Stimulated activated naive CD8-positive, alpha-beta T cell treated with anti-CD3 and anti-CD28 coated beads, Interleukin-15, amount 100 ng/mL, for 72 hours (primary cell): ENCODE data around the gene FANCC.

Source experiments
- ATAC-seq: fragments of 150-1000 bp; cut with Tn5 transposase; 2 replicates; pipeline ENCODE4 v1.10.0; 2021; ENCODE audit warnings: mild to moderate bottlenecking, moderate library complexity
- DNase-seq, 2 donors: peaks; one replicate each; pipeline ENCODE4 v3.0.0; 2021 to 2022
- H3K27ac Mint-ChIP-seq, 2 donors: one replicate each; pipeline ENCODE4 v1.8.0; 2022; ENCODE audit warnings: mild to moderate bottlenecking in 2 of 2, mixed read lengths in 2 of 2, moderate library complexity in 2 of 2
- H3K27me3 Mint-ChIP-seq: one replicate; pipeline ENCODE4 v1.8.0; 2022; ENCODE audit warnings: mixed read lengths
- H3K4me1 Mint-ChIP-seq: one replicate; pipeline ENCODE4 v1.8.0; 2022; ENCODE audit warnings: mild to moderate bottlenecking, mixed read lengths
- H3K4me3 Mint-ChIP-seq, 2 donors: one replicate each; pipeline ENCODE4 v1.8.0; 2022; ENCODE audit warnings: mild to moderate bottlenecking in 2 of 2, mixed read lengths in 2 of 2, moderate library complexity in 1 of 2
- H3K9me3 Mint-ChIP-seq, 2 donors: one replicate each; pipeline ENCODE4 v1.8.0; 2022; ENCODE audit warnings: mixed read lengths in 2 of 2

Gene FANCC

GRCh38 chr9:95181226-95181818 lies 136.2 kb downstream of the FANCC start:
- no peaks in the 10 kb centered on the region for H3K4me1 Mint-ChIP-seq

GRCh38 chr9:95177617-95178016 lies 139.9 kb downstream of the FANCC start:
- DNase-seq, result no peak
- H3K4me1 Mint-ChIP-seq, result no peaks in the 10 kb centered on the region
- H3K9me3 Mint-ChIP-seq, result no peaks in the 10 kb centered on the region
- no peak overlapping the region for H3K27ac Mint-ChIP-seq
- H3K27me3 Mint-ChIP-seq, result no peaks in the 10 kb centered on the region
- ATAC-seq, result no peak
- H3K4me3 Mint-ChIP-seq, result no peak overlapping the region

More at GRCh38 chr9:95181226-95181818, 136.2 kb downstream of the FANCC start:
- DNase-seq (no peak), ATAC-seq (no peak)
- no peaks in the 10 kb centered on the region for H3K27me3 Mint-ChIP-seq
- no peak overlapping the region for H3K27ac Mint-ChIP-seq
- no peaks in the 10 kb centered on the region for H3K9me3 Mint-ChIP-seq
- no peak overlapping the region for H3K4me3 Mint-ChIP-seq

GRCh38 chr9:95176755-95177319 lies 140.7 kb downstream of the FANCC start:
- Mint-ChIP-seq H3K27ac (no peak overlapping the region), H3K27me3 (no peaks in the 10 kb centered on the region), H3K4me1 (no peaks in the 10 kb centered on the region), H3K9me3 (no peaks in the 10 kb centered on the region), H3K4me3 (no peak overlapping the region)
- DNase-seq (no peak), ATAC-seq (no peak)

GRCh38 chr9:95175523-95175922 lies 142.0 kb downstream of the FANCC start:
- Mint-ChIP-seq H3K27ac (no peak overlapping the region), H3K27me3 (no peaks in the 10 kb centered on the region), H3K4me1 (peaks cover 7% of the 10 kb centered on the region), H3K4me3 (no peak overlapping the region), H3K9me3 (no peaks in the 10 kb centered on the region)
- DNase-seq (no peak), ATAC-seq (no peak)

- no peak for ATAC-seq
- H3K9me3 Mint-ChIP-seq, result no peaks in the 10 kb centered on the region
- no peak overlapping the region for H3K4me3 Mint-ChIP-seq
- no peak for DNase-seq
- H3K27ac Mint-ChIP-seq, result no peak overlapping the region
- H3K27me3 Mint-ChIP-seq, result no peaks in the 10 kb centered on the region
- H3K4me1 Mint-ChIP-seq, result peaks cover 7% of the 10 kb centered on the region
Observed at GRCh38 chr9:95174038-95174437, 143.5 kb downstream of the FANCC start.

- DNase-seq (no peak), ATAC-seq (no peak)
- no peak overlapping the region for H3K4me3 Mint-ChIP-seq
- no peaks in the 10 kb centered on the region for H3K27me3 Mint-ChIP-seq
- H3K27ac Mint-ChIP-seq, result no peak overlapping the region
- H3K4me1 Mint-ChIP-seq, result peaks cover 7% of the 10 kb centered on the region
- peaks cover 0 to 10% of the 10 kb centered on the region in 2 donors for H3K9me3 Mint-ChIP-seq
Observed at GRCh38 chr9:95171596-95171995, 145.9 kb downstream of the FANCC start.

- ATAC-seq (peak; percentile 89), DNase-seq (no peak)
- peak overlapping the region; percentile 7 to 21 for H3K4me3 Mint-ChIP-seq
- H3K9me3 Mint-ChIP-seq, result peaks cover 0 to 10% of the 10 kb centered on the region in 2 donors
- H3K27me3 Mint-ChIP-seq, result no peaks in the 10 kb centered on the region
- peak overlapping the region; percentile 36 to 63 for H3K27ac Mint-ChIP-seq
- H3K4me1 Mint-ChIP-seq, result peaks cover 7% of the 10 kb centered on the region
Observed at GRCh38 chr9:95171001-95171400, 146.5 kb downstream of the FANCC start.

GRCh38 chr9:95167998-95168397 lies 149.5 kb downstream of the FANCC start:
- H3K4me1 Mint-ChIP-seq, result peaks cover 7% of the 10 kb centered on the region
- no peaks in the 10 kb centered on the region for H3K27me3 Mint-ChIP-seq
- peak; percentile 43 to 55 for DNase-seq
- H3K4me3 Mint-ChIP-seq, result no peak overlapping the region
- peak; percentile 83 for ATAC-seq
- H3K9me3 Mint-ChIP-seq, result peaks cover 0 to 10% of the 10 kb centered on the region in 2 donors
- H3K27ac Mint-ChIP-seq, result peak overlapping the region in 1 of 2 donors; percentile 75

- H3K9me3 Mint-ChIP-seq, result peaks cover 7 to 10% of the 10 kb centered on the region in 2 donors
- H3K27ac Mint-ChIP-seq, result no peak overlapping the region
- DNase-seq (no peak), ATAC-seq (no peak)
- no peaks in the 10 kb centered on the region for H3K4me1 Mint-ChIP-seq
- H3K27me3 Mint-ChIP-seq, result no peaks in the 10 kb centered on the region
- H3K4me3 Mint-ChIP-seq, result no peak overlapping the region
Observed at GRCh38 chr9:95165004-95165403, 152.5 kb downstream of the FANCC start.

- H3K4me1 Mint-ChIP-seq, result peaks cover 16% of the 10 kb centered on the region
- H3K4me3 Mint-ChIP-seq, result no peak overlapping the region
- peaks cover 0 to 7% of the 10 kb centered on the region in 2 donors for H3K9me3 Mint-ChIP-seq
- no peak for ATAC-seq
- H3K27ac Mint-ChIP-seq, result no peak overlapping the region
- H3K27me3 Mint-ChIP-seq, result no peaks in the 10 kb centered on the region
- DNase-seq, result no peak
Observed at GRCh38 chr9:95157481-95158151, 159.9 kb downstream of the FANCC start.

GRCh38 chr9:95156074-95156473 lies 161.4 kb downstream of the FANCC start:
- no peak overlapping the region for H3K4me3 Mint-ChIP-seq
- no peak for ATAC-seq
- no peaks in the 10 kb centered on the region for H3K27me3 Mint-ChIP-seq
- DNase-seq, result no peak
- peaks cover 16% of the 10 kb centered on the region for H3K4me1 Mint-ChIP-seq
- no peak overlapping the region for H3K27ac Mint-ChIP-seq
- H3K9me3 Mint-ChIP-seq, result peaks cover 0 to 7% of the 10 kb centered on the region in 2 donors

- DNase-seq (no peak), ATAC-seq (no peak)
- Mint-ChIP-seq H3K27ac (no peak overlapping the region), H3K4me1 (peaks cover 16% of the 10 kb centered on the region), H3K9me3 (peaks cover 0 to under 1% of the 10 kb centered on the region in 2 donors), H3K27me3 (no peaks in the 10 kb centered on the region), H3K4me3 (no peak overlapping the region)
Observed at GRCh38 chr9:95155220-95155619, 162.3 kb downstream of the FANCC start.

- peaks cover 7% of the 10 kb centered on the region for H3K4me1 Mint-ChIP-seq
- no peak overlapping the region for H3K4me3 Mint-ChIP-seq
- H3K27ac Mint-ChIP-seq, result peak overlapping the region in 1 of 2 donors; percentile 20
- DNase-seq, result no peak
- H3K27me3 Mint-ChIP-seq, result no peaks in the 10 kb centered on the region
- H3K9me3 Mint-ChIP-seq, result no peaks in the 10 kb centered on the region
- ATAC-seq, result no peak
Observed at GRCh38 chr9:95150903-95151302, 166.6 kb downstream of the FANCC start.

- H3K4me1 Mint-ChIP-seq, result no peaks in the 10 kb centered on the region
- no peak overlapping the region for H3K4me3 Mint-ChIP-seq
- no peak for DNase-seq
- H3K27me3 Mint-ChIP-seq, result no peaks in the 10 kb centered on the region
- H3K27ac Mint-ChIP-seq, result no peak overlapping the region
- ATAC-seq, result no peak
- no peaks in the 10 kb centered on the region for H3K9me3 Mint-ChIP-seq
Observed at GRCh38 chr9:95148208-95148520, 169.3 kb downstream of the FANCC start.

GRCh38 chr9:95147452-95148207 lies 169.9 kb downstream of the FANCC start:
- no peaks in the 10 kb centered on the region for H3K27me3 Mint-ChIP-seq
- DNase-seq, result no peak
- no peak for ATAC-seq
- H3K9me3 Mint-ChIP-seq, result no peaks in the 10 kb centered on the region
- no peak overlapping the region for H3K27ac Mint-ChIP-seq
- H3K4me3 Mint-ChIP-seq, result no peak overlapping the region
- H3K4me1 Mint-ChIP-seq, result no peaks in the 10 kb centered on the region
